Type B pancreatic cell (in vitro differentiated cells): ENCODE results near the gene NANOS3. TPM values are rescaled to one million over a fixed set of nuclear protein-coding genes. Genes with fewer than 3 reads are reported as not detected.

Experiments
- DNase-seq: peaks from one replicate; pipeline ENCODE4 v3.0.0; 2021; ENCODE audit warnings: mixed read lengths; ENCODE audit not compliant: unreplicated experiment; ENCODE audit errors: extremely low spot score
- H3K27ac Mint-ChIP-seq: 2 replicates; pipeline ENCODE4 v1.8.0; 2021; ENCODE audit warnings: mild to moderate bottlenecking, mixed read lengths
- H3K27me3 Mint-ChIP-seq: 2 replicates; pipeline ENCODE4 v1.8.0; 2021; ENCODE audit warnings: mixed read lengths
- H3K36me3 Mint-ChIP-seq: 2 replicates; pipeline ENCODE4 v1.8.0; 2021; ENCODE audit warnings: mixed read lengths
- H3K4me1 Mint-ChIP-seq: one replicate; pipeline ENCODE4 v1.8.0; 2021; ENCODE audit warnings: mixed read lengths; ENCODE audit not compliant: unreplicated experiment
- H3K4me3 Mint-ChIP-seq: 2 replicates; pipeline ENCODE4 v1.8.0; 2021; ENCODE audit warnings: mild to moderate bottlenecking, mixed read lengths
- H3K9me3 Mint-ChIP-seq: 2 replicates; pipeline ENCODE4 v1.8.0; 2021; ENCODE audit warnings: mixed read lengths
- total RNA-seq: library from RNA; stranded (reverse); gene quantifications from 2 replicates; pipeline ENCODE4 v1.2.1, GENCODE V29; 2021; ENCODE audit warnings: low replicate concordance
- TF ChIP-seq, protein P1 (sequence below): fragments of 200-600 bp; sonication (generic); conservative IDR thresholded peaks from 2 replicates; pipeline ENCODE4 v1.5.0; 2021; ENCODE audit warnings: antibody characterized with exemption, mild to moderate bottlenecking

Gene NANOS3
- total RNA-seq, 1 donor from 2014 or later: 2.8 TPM

DNA sequence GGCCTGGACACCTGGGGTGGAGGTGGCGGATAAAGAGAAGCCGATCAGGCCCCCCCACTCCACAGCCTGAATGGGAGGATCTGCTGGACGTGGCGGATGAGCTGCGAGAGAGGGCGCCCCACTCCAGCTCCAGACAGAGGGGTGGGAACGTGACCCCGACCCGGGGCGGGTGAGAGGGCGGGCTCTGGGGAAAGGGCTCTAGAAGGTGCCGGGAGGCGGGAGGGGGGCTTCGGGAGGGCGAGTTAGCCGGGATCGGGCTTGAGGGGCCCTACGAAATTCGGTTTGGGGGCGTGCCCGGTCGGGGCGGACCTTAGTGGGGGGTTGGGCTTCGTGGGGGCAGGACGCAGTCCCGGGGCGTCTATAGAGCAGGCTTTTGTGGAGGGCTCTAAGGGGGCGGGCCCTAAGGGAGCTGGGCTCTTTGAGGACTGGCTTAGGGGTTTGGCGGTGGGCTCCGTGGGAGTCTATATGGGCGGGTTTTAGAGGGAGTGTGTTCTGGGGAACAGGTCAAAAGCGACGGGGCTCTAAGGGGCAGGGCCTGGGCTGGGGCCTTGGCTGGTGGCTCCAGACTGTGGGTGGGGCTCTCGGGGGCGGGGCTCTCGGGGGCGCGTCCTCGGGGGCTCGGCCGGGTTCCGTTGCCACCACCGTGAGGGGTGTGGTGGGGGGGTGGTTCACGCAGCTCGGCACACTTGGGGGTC is 4.1 kb upstream of the NANOS3 start:
- Mint-ChIP-seq H3K4me3 (peak overlapping the region; percentile 76), H3K9me3 (no peaks in the 10 kb centered on the region), H3K27ac (no peak overlapping the region), H3K36me3 (no peaks in the 10 kb centered on the region), H3K4me1 (peaks cover 8% of the 10 kb centered on the region), H3K27me3 (no peaks in the 10 kb centered on the region)
- TF ChIP-seq, protein P1, sequence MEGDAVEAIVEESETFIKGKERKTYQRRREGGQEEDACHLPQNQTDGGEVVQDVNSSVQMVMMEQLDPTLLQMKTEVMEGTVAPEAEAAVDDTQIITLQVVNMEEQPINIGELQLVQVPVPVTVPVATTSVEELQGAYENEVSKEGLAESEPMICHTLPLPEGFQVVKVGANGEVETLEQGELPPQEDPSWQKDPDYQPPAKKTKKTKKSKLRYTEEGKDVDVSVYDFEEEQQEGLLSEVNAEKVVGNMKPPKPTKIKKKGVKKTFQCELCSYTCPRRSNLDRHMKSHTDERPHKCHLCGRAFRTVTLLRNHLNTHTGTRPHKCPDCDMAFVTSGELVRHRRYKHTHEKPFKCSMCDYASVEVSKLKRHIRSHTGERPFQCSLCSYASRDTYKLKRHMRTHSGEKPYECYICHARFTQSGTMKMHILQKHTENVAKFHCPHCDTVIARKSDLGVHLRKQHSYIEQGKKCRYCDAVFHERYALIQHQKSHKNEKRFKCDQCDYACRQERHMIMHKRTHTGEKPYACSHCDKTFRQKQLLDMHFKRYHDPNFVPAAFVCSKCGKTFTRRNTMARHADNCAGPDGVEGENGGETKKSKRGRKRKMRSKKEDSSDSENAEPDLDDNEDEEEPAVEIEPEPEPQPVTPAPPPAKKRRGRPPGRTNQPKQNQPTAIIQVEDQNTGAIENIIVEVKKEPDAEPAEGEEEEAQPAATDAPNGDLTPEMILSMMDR: peak; percentile 26
- DNase-seq: no peak

DNA sequence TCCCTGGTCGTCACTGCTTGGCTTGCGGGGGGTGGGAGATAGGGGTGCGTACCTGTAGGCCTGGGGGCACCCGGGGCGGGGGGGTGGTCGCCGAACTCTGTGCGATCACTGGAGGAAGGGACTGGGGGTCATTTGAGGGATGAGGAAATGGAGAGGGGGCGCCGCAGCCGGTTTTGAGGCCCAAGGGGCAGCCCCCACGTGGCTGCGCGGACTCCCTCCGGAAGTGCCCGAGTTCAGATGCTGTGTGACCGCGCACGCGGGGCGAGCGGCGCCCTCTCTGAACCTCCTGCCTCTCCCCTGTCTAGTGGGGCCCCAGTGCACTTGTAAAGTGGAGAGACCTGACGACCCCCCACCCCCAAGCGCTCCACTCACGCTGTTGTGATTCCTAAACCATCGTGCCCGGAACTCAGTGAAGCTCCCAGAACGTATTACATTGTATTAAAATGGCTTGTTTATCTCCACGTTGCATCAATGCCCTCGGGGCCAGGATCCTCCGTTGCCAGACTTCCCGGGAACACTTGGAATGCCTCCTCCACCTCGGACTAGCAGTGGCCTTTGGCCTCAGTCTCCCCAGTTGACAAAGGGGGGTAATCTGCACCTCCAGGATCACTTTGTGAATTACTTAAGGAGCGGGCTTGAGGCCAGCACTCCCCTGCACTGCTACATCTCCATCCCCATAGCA is 3.0 kb upstream of the NANOS3 start:
- TF ChIP-seq, protein P1: no peak
- Mint-ChIP-seq H3K9me3 (no peaks in the 10 kb centered on the region), H3K4me1 (peaks cover 8% of the 10 kb centered on the region), H3K27me3 (no peaks in the 10 kb centered on the region), H3K4me3 (no peak overlapping the region), H3K36me3 (no peaks in the 10 kb centered on the region), H3K27ac (no peak overlapping the region)
- DNase-seq: no peak

DNA sequence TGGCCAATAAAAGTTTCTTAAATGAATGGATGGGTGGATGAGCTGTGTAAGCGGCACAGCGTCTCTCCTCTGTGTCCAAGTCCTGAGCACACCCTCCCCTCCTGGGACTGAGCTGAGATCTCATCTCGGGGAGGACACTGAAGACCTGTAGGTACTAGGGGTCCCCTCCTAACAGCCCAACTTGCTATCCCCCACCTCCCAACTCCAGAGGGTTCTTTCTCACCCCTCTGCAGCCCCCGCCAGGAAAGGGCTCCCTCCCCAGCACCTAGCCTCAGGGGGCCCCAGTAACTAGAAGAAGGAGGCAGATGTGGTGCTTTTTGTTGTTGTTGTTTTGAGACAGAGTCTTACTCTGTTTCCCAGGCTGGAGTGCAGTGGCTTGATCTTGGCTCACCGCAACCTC is 1.1 kb upstream of the NANOS3 start:
- H3K36me3 Mint-ChIP-seq: no peaks in the 10 kb centered on the region
- peaks cover 11% of the 10 kb centered on the region for H3K4me1 Mint-ChIP-seq
- TF ChIP-seq, protein P1: no peak
- H3K27ac Mint-ChIP-seq: no peak overlapping the region
- no peaks in the 10 kb centered on the region for H3K9me3 Mint-ChIP-seq
- H3K27me3 Mint-ChIP-seq: no peaks in the 10 kb centered on the region
- DNase-seq: no peak
- H3K4me3 Mint-ChIP-seq: no peak overlapping the region

DNA sequence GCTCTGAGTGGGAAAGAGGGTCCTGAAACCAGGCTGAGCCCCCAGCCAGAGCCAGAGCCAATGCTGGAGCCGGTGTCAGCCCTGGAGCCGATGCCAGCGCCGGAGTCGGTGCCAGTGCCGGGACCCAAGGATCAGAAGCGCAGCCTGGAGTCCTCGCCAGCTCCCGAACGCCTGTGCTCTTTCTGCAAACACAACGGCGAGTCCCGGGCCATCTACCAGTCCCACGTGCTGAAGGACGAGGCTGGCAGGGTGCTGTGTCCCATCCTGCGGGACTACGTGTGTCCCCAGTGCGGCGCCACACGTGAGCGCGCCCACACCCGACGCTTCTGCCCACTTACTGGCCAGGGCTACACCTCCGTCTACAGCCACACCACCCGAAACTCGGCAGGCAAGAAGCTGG is 369 bp downstream of the NANOS3 start:
- Mint-ChIP-seq H3K9me3 (no peaks in the 10 kb centered on the region), H3K4me3 (no peak overlapping the region), H3K27me3 (no peaks in the 10 kb centered on the region), H3K36me3 (no peaks in the 10 kb centered on the region), H3K4me1 (peaks cover 14% of the 10 kb centered on the region), H3K27ac (no peak overlapping the region)
- TF ChIP-seq, protein P1: no peak
- no peak for DNase-seq

DNA sequence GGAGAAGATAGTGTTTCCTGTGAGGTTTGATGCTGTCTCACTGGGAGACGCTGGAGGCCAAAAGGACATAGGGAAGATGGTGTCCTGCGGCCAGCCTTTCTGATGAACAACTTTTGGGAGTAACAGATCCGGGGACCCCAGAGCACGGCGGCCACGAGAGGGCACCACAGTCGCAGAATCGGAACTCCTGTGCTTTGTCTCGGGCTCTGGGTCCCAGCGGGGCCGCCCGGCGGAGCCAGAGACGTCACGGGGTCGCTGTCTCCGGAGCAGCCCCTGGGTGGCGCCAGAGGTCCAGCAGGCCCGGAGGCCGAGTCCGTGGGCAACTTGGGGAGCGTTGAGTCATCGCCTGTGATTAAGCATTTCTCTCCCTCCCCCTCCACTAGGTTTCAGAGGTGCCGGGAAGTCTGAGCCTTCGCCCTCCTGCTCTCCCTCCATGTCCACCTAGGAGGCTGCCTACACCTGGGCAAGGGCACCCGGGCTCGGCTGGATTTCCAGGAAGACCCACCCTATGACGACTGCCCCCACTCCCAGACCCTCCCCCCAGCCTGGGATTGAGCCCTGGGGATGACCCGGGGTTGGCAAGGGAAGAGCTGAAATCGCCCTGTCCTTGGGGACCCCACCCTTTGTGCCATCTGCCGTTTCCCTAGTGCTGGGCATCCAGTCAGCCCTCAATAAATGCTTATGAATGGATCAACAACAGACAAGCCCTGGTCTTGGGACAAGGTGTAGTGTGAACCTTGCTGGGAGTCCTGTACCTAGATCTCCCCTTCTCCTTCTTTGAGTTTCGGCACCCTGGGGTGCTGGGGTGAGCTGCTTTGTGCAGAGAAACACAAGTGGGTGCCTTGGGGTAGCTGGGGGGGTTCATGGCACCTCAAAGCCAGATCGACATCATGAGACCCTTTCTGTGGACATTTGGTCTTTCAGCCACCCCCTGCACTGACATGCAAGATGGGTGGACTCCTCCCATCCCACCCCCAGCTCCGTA is 3.4 kb downstream of the NANOS3 start:
- Mint-ChIP-seq H3K4me1 (peaks cover 14% of the 10 kb centered on the region), H3K27ac (peak overlapping the region; percentile 61)
- TF ChIP-seq, protein P1: peak; percentile 99

More for the DNA sequence above, 3.4 kb downstream of the NANOS3 start:
- Mint-ChIP-seq H3K9me3 (no peaks in the 10 kb centered on the region), H3K4me3 (peak overlapping the region; percentile 49), H3K36me3 (no peaks in the 10 kb centered on the region), H3K27me3 (no peaks in the 10 kb centered on the region)
- DNase-seq: peak; percentile 97
